PC-3 (cell line): ENCODE data around the gene NBPF3. TPM values are rescaled to one million over a fixed set of nuclear protein-coding genes. Genes with fewer than 3 reads are reported as not detected.

Experiments
- ATAC-seq: fragments of 200-7000 bp; cut with Tn5 transposase; 2 replicates; pipeline ENCODE4 v1.9.1; 2020; ENCODE audit warnings: mild to moderate bottlenecking, moderate library complexity
- BruUV-seq: library from RNA; stranded (reverse); fragments of 400-500 nt; replicated peaks from 2 replicates; lab custom pipeline; 2021; lab: Mats Ljungman, UMichigan
- CTCF ChIA-PET: fragments of 300-600 bp; sonication (Branson Sonifier 250); formaldehyde crosslinking; loops from one replicate; lab custom pipeline; 2022; ENCODE audit warnings: antibody characterized with exemption; lab: Charles Lee
- POLR2A ChIA-PET: fragments of 300-600 bp; sonication (Branson Sonifier 250); formaldehyde crosslinking; loops from one replicate; lab custom pipeline; 2022; ENCODE audit warnings: antibody characterized with exemption; ENCODE audit not compliant: unreplicated experiment; lab: Charles Lee
- DNase-seq: peaks from one replicate; pipeline ENCODE4 v3.0.0-alpha.2; 2015
- H2AFZ ChIP-seq: fragments of 300-600 bp; sonication (generic); 2 replicates; pipeline ENCODE4 v1.6.0; 2016; ENCODE audit warnings: antibody characterized with exemption, low read length
- H3F3A ChIP-seq: fragments of 300-600 bp; sonication (generic); one replicate; pipeline ENCODE4 v1.6.0; 2017; ENCODE audit warnings: antibody characterized with exemption, low read length, control low read depth, mild to moderate bottlenecking; ENCODE audit not compliant: unreplicated experiment
- H3K27ac ChIP-seq: fragments of 300-600 bp; sonication (generic); 2 replicates; pipeline ENCODE4 v1.5.1; 2016; ENCODE audit warnings: mild to moderate bottlenecking, low read length
- H3K27me3 ChIP-seq: fragments of 300-600 bp; sonication (generic); 2 replicates; pipeline ENCODE4 v1.6.1; 2016; ENCODE audit warnings: low read length, mixed read lengths
- H3K36me3 ChIP-seq: fragments of 300-600 bp; sonication (generic); 2 replicates; pipeline ENCODE4 v1.6.1; 2016; ENCODE audit warnings: low read depth, mixed run types, low read length, mixed read lengths
- H3K4me1 ChIP-seq: fragments of 300-600 bp; sonication (generic); 2 replicates; pipeline ENCODE4 v1.5.1; 2016; ENCODE audit warnings: low read length; ENCODE audit not compliant: insufficient read depth
- H3K4me2 ChIP-seq: fragments of 300-600 bp; sonication (generic); 2 replicates; pipeline ENCODE4 v1.6.0; 2016; ENCODE audit warnings: low read length
- H3K4me3 ChIP-seq: fragments of 300-600 bp; sonication (generic); 2 replicates; pipeline ENCODE4 v1.5.1; 2016; ENCODE audit warnings: mild to moderate bottlenecking, low read length, mixed read lengths
- H3K79me2 ChIP-seq: fragments of 300-600 bp; sonication (generic); 2 replicates; pipeline ENCODE4 v1.6.1; 2017; ENCODE audit warnings: low read length, mixed read lengths
- H3K9ac ChIP-seq: fragments of 300-600 bp; sonication (generic); 2 replicates; pipeline ENCODE4 v1.6.0; 2016; ENCODE audit warnings: mild to moderate bottlenecking, low read length
- H3K9me2 ChIP-seq: fragments of 300-600 bp; sonication (generic); replicated peaks from 2 replicates; pipeline ENCODE4 v1.6.1; 2016; ENCODE audit warnings: mixed run types, low read length, mixed read lengths
- H3K9me3 ChIP-seq: fragments of 300-600 bp; sonication (generic); 2 replicates; pipeline ENCODE4 v1.6.1; 2016; ENCODE audit warnings: low read length, mixed read lengths
- H4K20me1 ChIP-seq: fragments of 300-600 bp; sonication (generic); 2 replicates; pipeline ENCODE4 v1.6.1; 2016; ENCODE audit warnings: low read length, mixed read lengths
- EZH2 ChIP-seq: fragments of 300-600 bp; sonication (generic); IDR thresholded peaks from one replicate; pipeline ENCODE4 v1.6.1; 2017; ENCODE audit warnings: antibody characterized with exemption, mild to moderate bottlenecking, low read length; ENCODE audit not compliant: unreplicated experiment
- EZH2phosphoT487 ChIP-seq: fragments of 300-600 bp; sonication (generic); IDR thresholded peaks from 2 replicates; pipeline ENCODE4 v1.6.1; 2018; ENCODE audit warnings: mild to moderate bottlenecking, antibody characterized with exemption, low read length, borderline replicate concordance
- intact Hi-C: fragments of 100-400 bp; cut with micrococcal nuclease; formaldehyde crosslinking; loops from 2 replicates; pipeline ENCODE4 v1.9.0; 2023
- total RNA-seq: library from RNA; depleted of rRNA; stranded (reverse); fragments of >200 nt; gene quantifications from 2 replicates; pipeline ENCODE4 v1.2.3, GENCODE V29; 2014
- TF ChIP-seq, protein P1 (sequence below): fragments of 300-600 bp; sonication (generic); conservative IDR thresholded peaks from 2 replicates; pipeline ENCODE4 v1.5.1; 2017; ENCODE audit warnings: antibody characterized with exemption, low read depth, mild to moderate bottlenecking, low read length

Gene NBPF3
- total RNA-seq, 1 experiment from 2014 or later, result 26.0 TPM

DNA sequence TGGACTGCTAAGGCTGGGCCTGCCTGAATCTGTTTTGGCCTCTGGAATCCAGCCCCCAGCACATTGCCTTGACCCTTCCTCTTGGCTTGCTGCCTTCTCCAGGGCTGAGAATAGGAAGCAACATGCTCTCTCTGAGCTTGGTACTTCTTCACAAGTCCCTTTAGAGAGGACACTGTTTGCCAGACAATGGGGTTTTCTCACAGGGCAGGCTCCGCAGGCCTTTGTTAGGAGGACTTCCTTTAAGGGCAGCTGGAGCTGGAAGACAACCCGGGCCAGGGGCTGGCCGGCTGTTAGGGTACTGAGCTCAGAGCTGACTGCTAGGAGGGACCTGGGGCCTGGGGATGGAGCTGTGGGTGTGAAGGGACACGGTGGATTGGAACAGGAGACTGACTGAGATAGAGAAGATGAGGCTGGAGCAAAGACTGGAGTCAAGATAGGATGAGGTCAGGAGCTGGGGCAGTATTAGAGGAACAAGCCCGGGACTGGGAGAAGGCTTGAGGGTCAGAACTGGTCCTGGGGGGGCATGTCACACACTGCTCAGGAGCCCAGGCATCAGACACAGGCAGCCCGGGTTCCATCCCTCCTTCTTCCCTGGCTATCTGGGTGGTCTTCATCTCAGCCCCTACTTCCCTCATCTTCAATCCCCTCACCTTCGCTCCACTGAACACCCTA is 63.9 kb downstream of the NBPF3 start:
- Histone ChIP-seq H4K20me1 (no peaks in the 10 kb centered on the region), H3K9me2 (no peaks in the 10 kb centered on the region), H3K27me3 (no peaks in the 10 kb centered on the region), H3K4me2 (no peak overlapping the region), H3F3A (no peaks in the 10 kb centered on the region), H3K36me3 (no peaks in the 10 kb centered on the region), H3K27ac (no peak overlapping the region), H3K4me1 (peaks cover 3% of the 10 kb centered on the region; the same call in 1 of the 2 replicates), H3K79me2 (no peaks in the 10 kb centered on the region), H2AFZ (no peak overlapping the region), H3K4me3 (no peak overlapping the region), H3K9me3 (no peaks in the 10 kb centered on the region), H3K9ac (no peak overlapping the region)
- ChIA-PET POLR2A (no interaction called here), CTCF (interaction anchor here (0.6 kb wide), 1 partner anchor 117 kb away, joined by 5 read pairs; no protein-coding TSS in a partner anchor)
- no peak for TF ChIP-seq EZH2
- TF ChIP-seq EZH2phosphoT487, result no peak
- TF ChIP-seq, protein P1, sequence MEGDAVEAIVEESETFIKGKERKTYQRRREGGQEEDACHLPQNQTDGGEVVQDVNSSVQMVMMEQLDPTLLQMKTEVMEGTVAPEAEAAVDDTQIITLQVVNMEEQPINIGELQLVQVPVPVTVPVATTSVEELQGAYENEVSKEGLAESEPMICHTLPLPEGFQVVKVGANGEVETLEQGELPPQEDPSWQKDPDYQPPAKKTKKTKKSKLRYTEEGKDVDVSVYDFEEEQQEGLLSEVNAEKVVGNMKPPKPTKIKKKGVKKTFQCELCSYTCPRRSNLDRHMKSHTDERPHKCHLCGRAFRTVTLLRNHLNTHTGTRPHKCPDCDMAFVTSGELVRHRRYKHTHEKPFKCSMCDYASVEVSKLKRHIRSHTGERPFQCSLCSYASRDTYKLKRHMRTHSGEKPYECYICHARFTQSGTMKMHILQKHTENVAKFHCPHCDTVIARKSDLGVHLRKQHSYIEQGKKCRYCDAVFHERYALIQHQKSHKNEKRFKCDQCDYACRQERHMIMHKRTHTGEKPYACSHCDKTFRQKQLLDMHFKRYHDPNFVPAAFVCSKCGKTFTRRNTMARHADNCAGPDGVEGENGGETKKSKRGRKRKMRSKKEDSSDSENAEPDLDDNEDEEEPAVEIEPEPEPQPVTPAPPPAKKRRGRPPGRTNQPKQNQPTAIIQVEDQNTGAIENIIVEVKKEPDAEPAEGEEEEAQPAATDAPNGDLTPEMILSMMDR, result no peak
- DNase-seq (no peak), ATAC-seq (no peak)
- BruUV-seq, result no TSS peak
- intact Hi-C loops, result no loop called here

DNA sequence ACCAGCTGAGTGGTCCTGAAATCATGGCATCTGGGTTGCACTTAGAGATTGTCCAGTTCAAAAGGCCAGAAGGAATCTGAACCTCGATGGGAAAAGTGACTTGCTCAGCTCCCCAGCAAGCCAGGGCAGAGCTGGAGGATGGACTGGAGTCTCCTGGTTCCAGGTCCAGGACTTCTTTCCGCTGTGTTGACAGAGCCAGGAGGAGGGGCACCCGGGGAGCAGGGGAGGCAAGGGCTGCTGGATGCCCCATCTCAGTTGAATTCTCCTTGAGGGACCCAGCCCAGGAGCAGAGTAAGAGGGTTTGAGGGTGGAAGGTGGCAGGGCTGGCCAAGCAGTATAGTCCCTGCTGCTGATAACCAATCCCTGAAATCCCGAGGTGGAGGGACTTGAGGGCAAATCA is 66.9 kb downstream of the NBPF3 start:
- H3K27ac ChIP-seq, result no peak overlapping the region
- H3K79me2 ChIP-seq, result no peaks in the 10 kb centered on the region
- ATAC-seq, result no peak
- H3F3A ChIP-seq, result no peaks in the 10 kb centered on the region
- TF ChIP-seq EZH2 (no peak), EZH2phosphoT487 (no peak)
- TF ChIP-seq, protein P1, result no peak
- intact Hi-C loops, result loop anchor here (5.0 kb wide), 1 partner anchor 150 kb away; no protein-coding TSS in a partner anchor
- no peaks in the 10 kb centered on the region for H3K9me3 ChIP-seq
- DNase-seq, result no peak
- H4K20me1 ChIP-seq, result no peaks in the 10 kb centered on the region
- H2AFZ ChIP-seq, result no peak overlapping the region
- peaks cover 5% of the 10 kb centered on the region; the same call in 1 of the 2 replicates for H3K27me3 ChIP-seq
- no peaks in the 10 kb centered on the region for H3K36me3 ChIP-seq
- peaks cover 4% of the 10 kb centered on the region; the same call in 1 of the 2 replicates for H3K4me1 ChIP-seq
- ChIA-PET CTCF (no interaction called here), POLR2A (no interaction called here)
- H3K4me2 ChIP-seq, result no peak overlapping the region
- no peak overlapping the region for H3K9ac ChIP-seq
- H3K4me3 ChIP-seq, result no peak overlapping the region
- H3K9me2 ChIP-seq, result no peaks in the 10 kb centered on the region
- BruUV-seq, result no TSS peak
